ENCODE data around the gene DCST1. TPM values are rescaled to one million over a fixed set of nuclear protein-coding genes. Genes with fewer than 3 reads are reported as not detected.

The DCST1 gene
- total RNA-seq, 1 donor from 2014 or later: not detected

GRCh38 chr1:155014709-155015508 lies 18.7 kb upstream of the DCST1 start:
- DNase-seq: no peak

- DNase-seq: no peak
Measured at GRCh38 chr1:155015527-155016230, 17.9 kb upstream of the DCST1 start.

- no peak for DNase-seq
Measured at GRCh38 chr1:155016231-155016831, 17.3 kb upstream of the DCST1 start.

DNA sequence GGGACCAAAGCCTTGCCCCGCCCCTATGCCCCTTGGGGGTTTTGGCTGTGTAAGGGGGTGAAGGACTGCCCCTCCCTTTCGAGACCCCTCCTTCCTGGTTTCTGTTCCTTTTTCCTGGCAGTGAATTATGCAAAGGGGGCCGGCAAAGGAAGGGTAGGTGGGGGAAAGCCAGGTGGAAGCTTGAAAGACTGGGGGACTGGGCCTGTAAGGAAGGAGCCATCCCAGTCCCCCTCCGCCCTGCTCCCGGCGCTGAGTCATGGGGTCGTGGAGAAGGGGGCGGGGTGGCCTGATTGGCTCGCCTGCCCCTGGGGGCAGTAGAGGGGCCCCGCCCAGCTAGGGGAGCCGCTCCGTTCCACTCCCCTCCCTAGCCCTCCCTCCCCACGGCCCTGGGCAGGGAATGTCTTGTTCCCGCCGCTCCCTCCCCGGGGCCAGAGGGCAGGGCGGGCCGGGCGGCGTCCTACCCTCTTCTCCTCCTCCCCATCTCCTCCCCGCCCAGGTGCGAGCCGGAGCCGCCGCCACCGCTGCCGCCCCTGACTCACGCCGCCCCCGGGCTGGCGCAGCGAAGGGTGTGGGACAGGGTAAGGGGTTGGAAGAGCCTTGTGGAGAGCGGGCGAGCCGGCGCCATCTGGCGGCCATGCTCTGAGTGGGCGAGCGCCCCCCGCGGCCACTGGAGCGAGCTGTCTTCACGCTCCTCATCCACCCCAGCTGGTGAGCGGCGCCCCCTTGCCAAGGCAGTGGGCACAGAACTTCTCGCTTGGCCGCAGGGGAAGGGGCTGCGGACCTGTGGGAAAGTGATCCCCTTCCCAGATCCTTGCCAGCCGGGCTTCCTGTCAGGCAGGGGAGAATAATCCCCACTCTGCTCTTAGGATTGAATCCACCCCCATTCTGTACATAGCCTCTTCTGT lies 16.3 kb upstream of the DCST1 start:
- DNase-seq: peak; percentile 95

- DNase-seq: no peak
Measured at GRCh38 chr1:155017946-155018316, 15.7 kb upstream of the DCST1 start.

- no peak for DNase-seq
Measured at GRCh38 chr1:155018617-155019348, 14.8 kb upstream of the DCST1 start.

GRCh38 chr1:155019377-155020245 lies 14.0 kb upstream of the DCST1 start:
- DNase-seq: no peak

DNA sequence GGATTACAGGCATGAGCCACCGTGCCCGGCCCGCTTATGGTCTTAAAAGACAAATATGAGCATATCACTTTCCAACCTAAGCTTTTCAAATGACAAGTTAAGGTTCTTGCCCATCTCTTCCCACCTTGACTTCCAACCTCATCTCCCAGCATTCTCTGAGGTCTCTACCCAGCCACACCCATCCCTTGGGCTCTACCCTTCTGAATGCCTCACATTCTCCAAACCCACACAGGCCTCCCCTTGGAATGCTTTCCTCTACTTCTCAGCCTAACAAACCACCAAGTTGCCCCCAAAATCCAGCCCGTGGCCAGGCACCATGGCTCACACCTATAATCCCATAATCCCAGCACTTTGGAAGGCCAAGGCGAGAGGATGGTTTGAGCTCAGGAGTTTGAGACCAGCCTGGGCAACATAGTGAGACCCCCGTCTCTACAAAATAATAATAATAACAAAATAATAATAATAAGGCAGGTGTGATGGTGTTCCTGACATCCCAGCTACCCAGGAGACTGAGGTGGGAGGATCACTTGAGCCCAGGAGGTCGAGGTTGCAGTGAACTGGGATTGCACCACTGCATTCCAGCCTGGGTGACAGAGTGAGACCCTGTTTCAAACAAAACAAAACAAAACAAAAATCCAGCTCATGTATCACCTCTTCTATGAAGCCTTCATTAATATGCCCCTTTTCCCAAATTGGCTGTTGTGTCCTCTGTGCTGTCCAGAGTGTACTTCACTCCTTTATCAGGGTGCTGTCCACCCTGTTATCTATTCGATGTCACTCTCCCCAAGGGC lies 11.3 kb upstream of the DCST1 start:
- DNase-seq: no peak

- DNase-seq: no peak
Measured at GRCh38 chr1:155022927-155023236, 10.7 kb upstream of the DCST1 start.

DNA sequence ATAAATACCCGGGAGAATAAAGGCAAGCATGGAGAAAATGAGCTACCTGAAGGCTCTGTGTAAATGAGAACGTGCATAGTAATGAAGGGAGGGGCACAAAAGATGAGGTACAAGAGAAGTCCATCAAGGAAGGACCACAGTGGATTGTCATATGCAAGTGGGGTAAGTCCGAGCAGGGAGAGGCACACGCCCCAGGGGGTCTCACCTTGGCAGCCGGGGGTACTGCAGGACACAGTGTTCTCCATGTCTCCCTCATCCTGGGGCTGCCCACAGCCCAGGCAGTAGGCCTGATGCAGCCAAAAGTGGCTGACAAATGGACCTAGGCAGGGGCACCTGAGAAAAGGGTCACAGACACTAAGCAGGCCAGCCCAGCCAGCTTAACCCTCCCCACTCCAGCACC lies 10.0 kb upstream of the DCST1 start:
- no peak for DNase-seq

GRCh38 chr1:155024315-155024714 lies 9.3 kb upstream of the DCST1 start:
- no peak for DNase-seq

DNA sequence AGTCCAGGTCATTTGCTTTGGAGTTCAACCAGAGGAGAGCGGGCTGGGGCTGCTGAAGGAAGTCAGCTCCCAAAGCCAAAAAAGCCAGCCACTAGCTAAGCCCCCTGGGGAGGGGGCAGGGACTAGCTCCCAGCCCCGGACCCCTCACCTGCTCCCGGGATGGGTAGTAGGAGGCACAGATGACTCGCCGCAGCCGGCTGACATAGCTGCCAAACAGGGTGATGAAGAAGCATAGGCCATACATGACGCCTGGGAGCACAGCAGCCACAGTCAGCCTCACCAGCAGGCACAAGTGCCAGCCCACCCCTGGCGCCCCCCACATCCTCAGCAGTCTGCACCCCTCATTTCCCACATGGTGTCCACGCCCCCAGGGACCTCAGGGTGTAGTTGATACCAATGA lies 7.5 kb upstream of the DCST1 start:
- no peak for DNase-seq

GRCh38 chr1:155026588-155026987 lies 7.0 kb upstream of the DCST1 start:
- DNase-seq: no peak

GRCh38 chr1:155029513-155030242 lies 3.9 kb upstream of the DCST1 start:
- no peak for DNase-seq

- no peak for DNase-seq
Measured at GRCh38 chr1:155030243-155030795, 3.3 kb upstream of the DCST1 start.

DNA sequence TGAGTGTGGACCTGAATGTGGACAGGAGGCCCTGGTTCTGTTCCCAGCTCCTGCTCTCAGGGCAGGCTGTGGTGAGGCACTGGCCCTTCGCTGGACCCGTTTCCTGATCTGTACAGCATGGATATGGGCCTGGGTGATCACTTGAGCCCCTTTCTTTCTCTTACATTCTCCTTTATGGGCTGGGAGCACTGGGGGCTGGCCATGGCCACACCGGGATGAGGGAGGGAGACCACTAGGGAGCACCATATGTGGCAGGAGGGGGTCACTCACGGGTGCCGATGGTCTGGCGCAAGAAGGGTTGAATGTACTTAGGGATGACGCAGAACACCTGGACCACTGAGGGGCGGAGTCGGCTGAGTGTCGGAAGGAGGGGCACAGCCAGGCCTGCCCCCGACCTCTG lies 2.7 kb upstream of the DCST1 start:
- no peak for DNase-seq

DNA sequence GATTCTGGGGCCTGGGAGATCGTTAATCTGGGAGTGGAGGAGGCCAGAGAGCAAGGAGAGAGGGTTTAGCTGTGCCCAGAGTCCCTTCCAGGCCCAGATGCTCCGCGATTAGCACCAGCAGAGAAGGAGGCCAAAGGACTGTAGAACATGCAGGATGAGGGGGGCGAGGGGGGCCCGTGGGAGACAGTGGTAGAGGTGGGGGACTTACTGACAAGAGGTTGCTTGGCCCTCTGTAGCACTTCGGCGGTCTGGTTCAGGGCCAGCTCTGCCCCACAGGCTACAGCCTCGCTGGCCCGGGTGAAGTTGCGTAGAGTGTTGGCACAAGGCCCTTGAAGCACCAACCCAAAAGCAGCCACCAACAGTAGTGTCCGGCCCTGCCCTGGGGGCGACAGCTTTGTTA lies 738 bp upstream of the DCST1 start:
- no peak for DNase-seq

DNA sequence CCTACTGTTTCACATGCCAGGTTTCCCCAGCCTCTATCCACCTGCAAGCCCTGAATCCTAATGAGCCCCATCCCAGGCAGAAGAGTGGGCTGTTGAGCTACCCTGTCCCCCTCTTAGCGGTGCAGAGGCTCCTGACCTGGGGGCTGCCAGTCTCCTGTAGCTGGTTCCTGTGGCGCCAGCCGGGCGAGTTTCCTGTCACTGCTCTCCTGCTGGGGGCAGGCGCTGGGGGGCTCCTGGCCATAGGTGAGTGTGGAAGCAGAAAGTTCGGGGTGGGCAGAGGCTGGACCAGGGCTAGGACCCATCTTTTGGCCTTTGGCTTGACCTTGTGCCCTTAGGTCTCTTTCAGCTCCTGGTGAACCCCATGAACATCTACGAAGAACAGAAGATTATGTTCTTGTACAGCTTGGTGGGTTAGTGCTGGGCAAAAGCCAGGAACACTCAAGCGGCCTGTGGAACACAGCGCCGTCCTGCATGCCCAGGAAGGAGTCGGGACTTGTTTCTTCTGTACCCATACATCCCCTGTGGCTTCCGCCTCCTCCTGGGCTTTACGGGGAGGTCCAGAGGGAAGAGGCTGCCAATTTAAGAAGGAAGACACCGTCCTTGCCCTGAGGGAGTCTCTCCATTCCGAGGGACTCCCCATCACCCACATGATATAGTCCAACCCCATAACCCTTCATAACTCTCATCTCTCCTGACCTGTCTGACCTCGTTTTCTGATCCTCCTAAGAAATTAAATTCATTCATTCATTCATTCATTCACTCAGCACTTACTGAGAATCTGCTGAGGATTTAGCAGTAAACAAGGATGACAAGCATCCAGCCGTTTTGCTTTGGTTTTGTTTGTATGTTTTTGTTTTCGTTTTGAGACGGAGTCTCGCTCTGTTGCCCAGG lies 939 bp downstream of the DCST1 start:
- no peak for DNase-seq

Measured in dermis blood vessel endothelial cell (primary cell).